GM21723 (cell line): Measurements from ENCODE around the gene FARSB.
"Not testable (repeated sequence)": the region's sequence is repeated elsewhere in the genome, so short reads cannot be mapped to it uniquely, and the experiment has no call there.

Experiments used
- ATAC-seq: cut with Tn5 transposase; IDR thresholded peaks from one replicate; pipeline ENCODE4 v1.9.1; 2021; ENCODE audit warnings: mild to moderate bottlenecking, moderate library complexity; ENCODE audit not compliant: unreplicated experiment

FARSB gene

DNA sequence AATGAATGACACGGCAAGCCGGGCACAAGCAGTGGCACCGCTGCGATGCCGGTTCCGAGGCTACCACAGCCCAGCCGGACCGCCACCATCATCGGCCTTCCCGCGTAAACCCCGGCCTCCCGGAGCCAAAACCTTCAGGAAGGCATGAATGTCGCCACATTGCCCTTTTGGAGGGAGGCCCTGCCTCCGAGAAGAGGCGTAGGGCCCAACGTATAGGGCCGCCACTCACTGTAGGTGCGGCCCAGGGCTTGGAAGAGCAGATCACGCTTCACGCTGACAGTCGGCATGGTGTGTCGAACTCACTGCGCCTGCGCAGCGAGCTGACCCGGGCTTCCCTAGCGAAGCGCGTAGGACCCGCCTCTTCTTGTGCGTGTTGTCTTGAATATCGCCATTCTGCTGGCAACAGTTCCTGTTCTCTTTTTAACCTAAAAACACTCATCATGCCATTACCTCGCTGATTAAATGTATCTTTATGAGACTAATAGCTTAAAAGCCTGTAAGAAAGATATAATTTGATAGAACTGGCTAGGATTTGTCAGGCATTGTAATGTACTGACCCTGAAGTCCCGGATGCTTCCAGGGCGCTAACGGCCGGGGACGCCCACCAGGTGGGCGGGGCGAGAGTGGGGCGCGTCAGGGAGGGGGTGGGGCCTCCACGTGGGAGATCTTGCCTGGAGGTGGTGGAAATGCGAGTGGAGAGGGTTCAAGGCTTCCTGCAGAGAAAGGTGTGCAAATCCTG, at the start of gene FARSB:
TSS of gene FARSB (minus strand) at position 306 of the 739 bp plus-strand sequence. CDS start at position 287, 19 bp downstream.
- peak; percentile 88 for ATAC-seq

DNA sequence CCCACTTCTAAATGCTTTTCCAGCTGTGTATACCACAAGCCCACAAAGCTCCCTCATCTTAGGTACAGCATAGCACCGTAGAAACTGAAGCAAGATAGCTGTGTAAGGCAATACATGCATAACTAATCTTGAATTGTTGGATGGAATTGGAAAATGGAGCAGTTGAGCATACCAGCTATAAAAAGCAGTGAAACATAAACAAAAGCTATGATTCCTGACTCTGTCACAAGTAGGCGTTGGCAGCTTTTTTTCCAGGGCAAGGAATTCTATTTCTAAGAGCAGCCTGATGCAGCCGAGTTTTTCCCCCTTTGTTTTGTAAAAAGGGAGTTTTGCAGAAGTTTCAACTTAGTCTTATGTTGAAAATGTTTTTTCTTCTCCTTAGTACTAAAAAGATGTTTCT, 48.0 kb upstream of the FARSB start:
- ATAC-seq, result no peak

GRCh38 chr2:222703091-222703490, 47.2 kb upstream of the FARSB start:
- no peak for ATAC-seq

- ATAC-seq, result peak; percentile 68
These were observed 45.8 kb upstream of the FARSB start for GRCh38 chr2:222701721-222702131.

- ATAC-seq, result no peak
These were observed 45.3 kb upstream of the FARSB start for GRCh38 chr2:222701233-222701632.

- ATAC-seq, result no peak
These were observed 42.4 kb upstream of the FARSB start for GRCh38 chr2:222698276-222698675.

DNA sequence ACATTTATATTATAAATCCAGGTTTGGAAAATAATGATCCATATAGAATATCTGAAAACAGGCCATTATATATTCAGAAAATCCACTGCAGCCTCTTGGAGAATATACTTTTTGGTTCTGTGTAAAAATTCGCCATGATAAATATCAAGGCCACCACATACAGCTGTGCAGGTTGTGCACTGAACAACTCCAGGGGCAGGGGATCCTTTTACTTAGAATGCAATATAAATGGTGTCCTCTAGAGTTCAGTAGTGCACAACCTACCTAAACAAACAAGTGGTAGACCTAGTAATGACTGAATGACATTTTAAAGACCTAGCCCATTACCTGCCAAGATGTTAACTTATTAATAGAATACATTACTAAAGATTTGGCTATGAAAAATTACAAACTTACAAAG, 37.9 kb upstream of the FARSB start:
- peak; percentile 62 for ATAC-seq

DNA sequence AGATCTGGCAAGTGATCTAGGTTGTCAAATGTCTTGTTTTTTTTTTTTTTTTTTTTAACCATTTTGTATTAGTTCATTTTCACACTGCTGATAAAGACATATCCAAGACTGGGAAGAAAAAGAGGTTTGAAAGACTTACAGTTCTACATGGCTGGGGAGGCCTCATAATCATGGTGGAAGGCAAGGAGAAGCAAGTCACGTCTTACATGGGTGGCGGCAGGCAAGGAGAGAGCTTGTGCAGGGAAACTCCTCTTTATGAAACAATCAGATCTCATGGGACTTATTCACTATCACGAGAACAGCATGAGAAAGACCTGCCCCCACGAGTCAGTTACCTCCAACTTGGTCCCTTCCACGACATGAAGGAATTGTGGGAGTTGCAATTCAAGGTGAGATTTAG, 37.5 kb upstream of the FARSB start:
- ATAC-seq, result not testable (repeated sequence)

GRCh38 chr2:222690564-222691200, 34.8 kb upstream of the FARSB start:
- ATAC-seq, result peak; percentile 96

DNA sequence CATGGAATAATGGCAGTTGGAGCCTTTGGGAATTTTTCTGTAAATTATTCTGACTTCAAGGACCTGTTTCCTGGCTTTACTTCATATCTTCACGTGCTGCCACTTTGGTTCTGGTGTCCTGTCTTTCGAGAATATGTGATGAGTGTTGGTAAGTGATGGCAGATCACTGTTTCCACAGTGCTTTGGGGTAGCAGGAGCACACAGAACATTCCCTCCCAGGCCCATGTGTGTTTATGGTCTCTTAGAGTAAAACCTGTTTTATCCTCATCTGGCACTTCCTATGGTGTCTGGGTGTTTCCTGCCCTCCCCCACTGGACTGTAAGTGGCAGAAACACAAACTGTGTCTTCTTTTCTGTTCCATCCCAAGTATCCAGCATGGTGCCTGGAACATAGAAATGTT, 33.4 kb upstream of the FARSB start:
- no peak for ATAC-seq

GRCh38 chr2:222688917-222689316, 33.0 kb upstream of the FARSB start:
- no peak for ATAC-seq

GRCh38 chr2:222686086-222686750, 30.3 kb upstream of the FARSB start:
- ATAC-seq, result no peak

- no peak for ATAC-seq
These were observed 27.9 kb upstream of the FARSB start for GRCh38 chr2:222683805-222684204.

DNA sequence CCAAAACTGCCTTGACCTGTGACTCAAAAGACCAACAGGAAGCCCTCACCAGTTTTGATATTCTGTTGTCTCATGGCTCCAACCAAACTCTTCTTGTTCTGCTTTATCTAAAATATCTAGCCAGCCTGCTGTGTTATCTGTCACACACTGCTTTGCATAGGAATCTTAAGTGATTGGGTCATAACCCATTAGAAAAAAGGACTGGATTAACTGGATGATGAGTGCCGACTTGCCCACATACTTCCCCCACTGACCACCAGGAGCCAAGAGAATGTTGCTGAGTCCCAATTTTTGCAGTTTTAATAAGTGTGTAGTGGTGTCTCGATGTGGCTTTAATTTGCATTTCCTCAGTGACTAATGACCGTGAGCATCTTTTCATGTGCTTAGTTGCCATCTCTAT, 22.1 kb upstream of the FARSB start:
- no peak for ATAC-seq

DNA sequence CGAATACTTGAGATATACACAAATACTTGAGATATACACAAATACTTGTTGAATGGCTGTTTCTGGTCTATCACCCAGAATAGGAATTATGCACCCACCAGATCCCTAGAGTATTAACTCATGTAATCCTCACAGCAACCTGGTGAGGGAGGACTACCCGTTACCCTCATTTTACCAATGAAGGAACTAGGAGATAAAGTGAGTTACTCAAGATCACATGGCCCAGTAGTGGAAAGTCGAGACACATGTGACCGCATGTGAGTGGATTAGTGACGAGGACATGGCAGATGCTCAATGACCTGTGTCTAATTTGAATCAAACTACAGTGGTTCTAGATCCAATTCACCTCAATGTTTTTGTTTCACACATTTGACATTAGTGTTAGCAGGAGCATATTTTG, 18.0 kb upstream of the FARSB start:
- ATAC-seq, result no peak

- no peak for ATAC-seq
These were observed 17.4 kb upstream of the FARSB start for GRCh38 chr2:222673273-222673672.

GRCh38 chr2:222672068-222672401, 16.1 kb upstream of the FARSB start:
- no peak for ATAC-seq

- ATAC-seq, result no peak
These were observed 15.6 kb upstream of the FARSB start, which contains the start of gene MOGAT1 for GRCh38 chr2:222671259-222672067. MOGAT1 (plus strand) TSS chr2:222671658; CDS start chr2:222671786, 128 bp downstream.

DNA sequence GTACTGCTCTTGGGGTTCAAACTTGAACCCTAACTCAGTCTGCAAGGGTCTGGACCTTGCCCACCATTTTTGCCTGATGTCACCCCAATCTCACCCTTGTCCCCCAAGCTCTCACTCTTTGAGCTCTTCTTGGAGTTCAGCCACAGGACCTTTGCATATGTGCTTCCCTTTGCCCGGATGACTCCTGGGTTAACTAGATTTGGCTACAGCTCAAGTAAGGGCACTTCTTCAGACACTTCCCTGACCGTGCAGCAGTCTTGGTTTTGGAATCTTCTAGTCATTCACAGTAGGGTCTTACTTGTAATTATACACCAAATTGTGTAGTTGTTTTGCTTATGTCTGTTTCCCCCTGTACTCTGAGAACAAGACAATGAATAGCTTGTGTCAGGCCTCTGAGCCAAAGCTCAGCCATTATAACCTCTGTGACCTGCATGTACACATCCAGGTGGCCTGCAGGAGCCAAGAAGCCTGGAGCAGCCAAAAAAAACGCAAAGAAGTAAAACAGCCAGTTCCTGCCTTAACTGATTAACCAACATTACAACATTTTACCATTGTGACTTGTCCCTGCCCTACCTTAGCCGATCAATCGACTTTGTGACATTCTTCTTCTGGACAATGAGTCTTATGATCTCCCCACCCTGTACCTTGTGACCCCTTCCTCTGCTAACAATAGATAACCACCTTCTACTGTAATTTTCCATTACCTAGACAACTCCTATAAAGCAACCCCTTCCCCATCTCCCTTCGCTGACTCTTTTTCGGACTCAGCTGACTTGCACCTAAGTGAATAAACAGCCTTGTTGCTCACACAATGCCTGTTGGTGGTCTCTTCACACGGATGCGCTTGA, 14.5 kb upstream of the FARSB start:
- ATAC-seq, result no peak

DNA sequence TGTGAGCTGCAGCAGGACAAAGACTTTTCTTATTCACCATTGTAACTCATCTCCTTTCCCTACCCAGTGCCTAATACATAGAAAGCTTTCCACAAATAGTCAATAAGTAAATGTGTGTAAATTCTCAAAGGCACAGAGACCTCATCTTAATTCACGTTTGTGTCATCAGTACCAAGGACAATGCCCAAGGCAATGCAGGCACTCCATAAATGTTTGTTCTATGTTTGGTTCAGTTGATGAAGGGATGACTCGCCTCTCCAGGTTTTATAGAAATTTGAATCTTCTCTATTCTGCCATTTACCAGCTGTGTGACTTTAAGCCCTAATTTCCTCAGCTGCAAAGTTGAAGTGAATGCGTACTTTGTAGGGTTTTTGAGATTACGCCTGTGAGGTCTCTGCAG, 13.5 kb upstream of the FARSB start:
- no peak for ATAC-seq
